Activated naive CD4-positive, alpha-beta T cell treated with anti-CD3 and anti-CD28 coated beads for 36 hours (primary cell): Measurements from ENCODE around the gene CST4. TPM values are rescaled to one million over a fixed set of nuclear protein-coding genes. Genes with fewer than 3 reads are reported as not detected.
A peak's percentile ranks its signal among the peaks of the same experiment; 100 is the strongest.

Experiments
- CTCF ChIA-PET: fragments of 350-600 bp; sonication (Branson Sonifier 250); formaldehyde crosslinking; loops from one replicate; lab custom pipeline; 2021; ENCODE audit warnings: antibody characterized with exemption; lab: Charles Lee
- DNase-seq: peaks from one replicate; pipeline ENCODE4 v3.0.0-alpha.2; 2020
- H3K27ac Mint-ChIP-seq: one replicate; pipeline ENCODE4 v1.8.0; 2021; ENCODE audit warnings: mild to moderate bottlenecking, mixed read lengths
- H3K27me3 Mint-ChIP-seq: one replicate; pipeline ENCODE4 v1.8.0; 2021; ENCODE audit warnings: low read depth, mixed read lengths
- H3K36me3 Mint-ChIP-seq: one replicate; pipeline ENCODE4 v1.8.0; 2021; ENCODE audit warnings: low read depth, mixed read lengths
- H3K4me1 Mint-ChIP-seq: one replicate; pipeline ENCODE4 v1.8.0; 2021; ENCODE audit warnings: low read depth, mixed read lengths
- H3K4me3 Mint-ChIP-seq: one replicate; pipeline ENCODE4 v1.8.0; 2021; ENCODE audit warnings: mild to moderate bottlenecking, moderate library complexity, mixed read lengths
- H3K9me3 Mint-ChIP-seq: one replicate; pipeline ENCODE4 v1.8.0; 2021; ENCODE audit warnings: mixed read lengths
- intact Hi-C: fragments of 100-400 bp; cut with micrococcal nuclease; formaldehyde crosslinking; loops from one replicate; pipeline ENCODE4 v1.15.1; 2023
- total RNA-seq, 2 experiments: library from RNA; stranded (reverse); gene quantifications; one replicate each; pipeline ENCODE4 v1.2.3, GENCODE V29; 2021

CST4 gene
- total RNA-seq, 2 experiments from 2014 or later, result not detected

DNA sequence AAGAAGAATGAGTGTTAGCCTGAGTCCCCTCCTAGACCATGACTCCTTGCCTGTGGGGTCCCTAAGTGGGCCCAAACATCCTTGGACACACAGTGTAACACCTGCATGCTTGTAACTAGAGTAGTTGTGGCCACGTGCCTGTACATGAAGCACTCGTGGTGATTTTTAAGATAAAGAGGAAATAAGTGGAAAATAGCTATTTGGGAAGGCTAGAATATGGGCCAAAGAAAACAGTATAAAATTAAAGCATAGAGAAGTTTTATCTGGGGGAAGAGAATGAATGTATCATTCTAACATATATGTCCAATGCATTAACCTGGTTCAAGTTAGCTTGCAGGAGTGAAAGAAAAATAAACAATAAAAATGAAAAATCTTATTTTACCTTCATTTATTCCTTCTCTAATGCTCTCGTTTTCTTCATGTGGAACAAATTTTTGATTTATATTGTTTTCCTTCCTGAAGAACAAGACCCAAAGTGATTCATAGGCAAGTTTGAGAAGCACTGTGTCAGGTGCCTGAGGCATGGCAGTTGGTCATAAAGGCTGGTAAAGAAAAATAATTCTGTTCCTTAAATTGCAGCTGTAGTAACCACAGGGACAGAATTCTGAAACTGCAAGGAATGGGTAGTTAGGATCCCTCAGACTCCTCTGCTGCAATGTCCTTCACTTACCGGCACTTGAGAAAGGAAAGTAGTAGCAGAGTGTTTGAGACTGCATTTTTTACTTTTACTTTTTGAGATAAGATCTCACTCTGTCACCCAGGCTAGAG is 42.5 kb downstream of the CST4 start:
- Mint-ChIP-seq H3K4me1 (no peaks in the 10 kb centered on the region), H3K4me3 (no peak overlapping the region), H3K9me3 (no peaks in the 10 kb centered on the region), H3K27ac (no peak overlapping the region), H3K36me3 (no peaks in the 10 kb centered on the region), H3K27me3 (peaks cover 3% of the 10 kb centered on the region)
- CTCF ChIA-PET, result no interaction called here
- no peak for DNase-seq
- intact Hi-C loops, result no loop called here

DNA sequence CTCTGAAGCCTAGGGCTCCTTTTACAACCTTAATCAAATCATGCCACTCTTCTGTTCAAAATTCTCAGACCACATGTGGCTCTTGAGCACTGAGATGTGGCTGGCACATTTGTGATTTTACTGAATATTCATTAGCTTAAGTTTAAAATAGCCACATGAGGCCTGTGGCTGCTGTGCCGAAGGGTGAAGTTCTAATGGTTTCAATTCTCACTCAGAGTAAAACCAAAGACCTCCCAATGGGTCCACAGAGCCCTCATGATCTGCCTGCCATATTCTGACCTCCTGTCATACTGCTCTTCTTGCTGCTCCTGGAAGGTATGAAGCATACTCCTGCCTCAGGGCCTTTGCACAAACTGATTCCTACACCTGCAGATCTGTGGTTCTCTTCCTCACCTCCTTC is 43.3 kb downstream of the CST4 start:
- Mint-ChIP-seq H3K9me3 (no peaks in the 10 kb centered on the region), H3K36me3 (no peaks in the 10 kb centered on the region), H3K4me3 (no peak overlapping the region), H3K27me3 (peaks cover 3% of the 10 kb centered on the region), H3K27ac (no peak overlapping the region), H3K4me1 (no peaks in the 10 kb centered on the region)
- DNase-seq, result no peak
- CTCF ChIA-PET, result interaction anchor here (0.5 kb wide), 1 partner anchor 79 kb away, joined by 3 read pairs; no protein-coding TSS in a partner anchor
- intact Hi-C loops, result no loop called here

DNA sequence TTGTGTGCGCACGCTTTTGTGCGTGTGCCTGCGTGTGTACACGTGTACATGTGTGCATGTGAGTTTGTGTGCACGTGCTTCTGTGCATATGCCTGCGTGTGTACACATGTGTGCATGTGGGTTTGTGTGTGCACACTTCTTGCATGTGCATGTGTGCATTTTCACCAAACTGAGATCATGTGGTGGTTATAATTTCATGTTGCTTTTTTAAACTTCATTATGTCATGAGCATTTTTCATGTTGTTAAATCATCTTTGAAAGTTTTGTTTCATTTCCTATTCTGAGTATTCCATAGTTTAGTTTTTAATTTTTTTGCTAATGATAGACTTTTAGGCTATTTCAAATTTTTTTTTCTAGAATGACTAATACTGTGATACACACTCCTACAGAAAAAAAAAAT is 44.7 kb downstream of the CST4 start:
- intact Hi-C loops, result no loop called here
- Mint-ChIP-seq H3K36me3 (no peaks in the 10 kb centered on the region), H3K4me3 (no peak overlapping the region), H3K4me1 (no peaks in the 10 kb centered on the region), H3K27ac (no peak overlapping the region), H3K27me3 (peaks cover 9% of the 10 kb centered on the region), H3K9me3 (no peaks in the 10 kb centered on the region)
- CTCF ChIA-PET, result no interaction called here
- DNase-seq, result no peak

DNA sequence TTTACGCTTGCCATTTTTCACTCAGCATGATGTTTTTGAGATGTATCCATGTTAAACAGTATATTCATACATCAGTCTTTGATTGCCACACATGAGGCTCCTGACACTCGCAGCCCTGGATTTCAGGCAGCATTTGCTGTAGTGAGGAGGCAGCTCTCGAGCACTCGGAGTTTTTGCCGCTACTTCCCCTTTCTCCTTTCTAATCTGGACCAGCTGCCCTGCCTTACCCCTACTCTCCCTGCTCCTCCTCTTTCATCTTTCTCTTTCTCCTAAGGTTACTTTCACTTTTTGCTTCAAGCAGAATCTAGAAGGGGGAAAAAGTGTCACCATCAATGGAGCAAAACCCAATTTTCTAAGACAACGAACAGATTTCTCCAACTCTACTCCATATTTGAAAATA is 45.2 kb downstream of the CST4 start:
- no peaks in the 10 kb centered on the region for H3K9me3 Mint-ChIP-seq
- peaks cover 13% of the 10 kb centered on the region for H3K27me3 Mint-ChIP-seq
- H3K4me3 Mint-ChIP-seq, result no peak overlapping the region
- no peak overlapping the region for H3K27ac Mint-ChIP-seq
- CTCF ChIA-PET, result no interaction called here
- no peak for DNase-seq
- intact Hi-C loops, result no loop called here
- no peaks in the 10 kb centered on the region for H3K36me3 Mint-ChIP-seq
- H3K4me1 Mint-ChIP-seq, result no peaks in the 10 kb centered on the region

DNA sequence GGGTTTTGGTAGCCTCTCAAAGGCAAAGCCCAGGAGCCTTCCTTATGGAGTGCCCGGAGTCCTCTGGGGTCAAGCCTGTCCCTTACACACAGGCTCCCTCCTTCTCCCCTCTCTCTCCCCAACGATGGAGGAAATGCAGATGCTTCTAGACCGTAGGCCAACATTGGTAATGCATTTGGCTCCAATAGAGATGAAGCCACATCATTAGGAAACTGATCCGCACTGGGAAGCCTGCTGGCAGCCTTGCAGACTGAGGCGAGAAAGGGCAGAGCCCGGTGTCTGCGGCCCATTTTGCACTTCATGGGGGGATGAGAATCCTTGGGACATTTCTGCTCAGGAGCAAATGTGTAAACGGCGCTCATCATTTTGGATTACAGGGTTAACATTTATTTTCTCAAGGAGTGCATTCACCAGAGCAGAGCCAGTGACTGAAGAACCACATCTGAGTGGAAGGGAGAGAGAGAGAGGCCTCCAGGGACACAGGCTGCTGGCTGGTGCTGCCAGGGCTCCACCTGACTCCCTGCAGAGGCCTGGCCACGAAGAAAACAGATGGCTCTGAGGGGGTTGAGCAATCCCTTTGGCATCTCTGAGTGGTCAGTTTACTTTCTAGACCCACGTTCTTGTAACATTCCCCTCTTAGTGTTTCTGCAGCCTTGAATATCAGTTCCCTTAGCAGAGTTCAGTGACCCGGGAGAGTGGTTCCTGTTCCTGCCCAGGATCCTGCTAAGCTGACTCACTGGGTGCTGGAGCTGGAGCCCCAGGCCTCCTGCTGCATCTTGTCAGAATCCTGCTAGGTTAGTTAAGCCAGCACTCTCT is 46.7 kb downstream of the CST4 start:
- no peak for DNase-seq
- CTCF ChIA-PET, result no interaction called here
- peaks cover 15% of the 10 kb centered on the region for H3K27me3 Mint-ChIP-seq
- no peak overlapping the region for H3K27ac Mint-ChIP-seq
- H3K9me3 Mint-ChIP-seq, result no peaks in the 10 kb centered on the region
- intact Hi-C loops, result no loop called here
- no peaks in the 10 kb centered on the region for H3K36me3 Mint-ChIP-seq
- no peak overlapping the region for H3K4me3 Mint-ChIP-seq
- peaks cover 2% of the 10 kb centered on the region for H3K4me1 Mint-ChIP-seq

DNA sequence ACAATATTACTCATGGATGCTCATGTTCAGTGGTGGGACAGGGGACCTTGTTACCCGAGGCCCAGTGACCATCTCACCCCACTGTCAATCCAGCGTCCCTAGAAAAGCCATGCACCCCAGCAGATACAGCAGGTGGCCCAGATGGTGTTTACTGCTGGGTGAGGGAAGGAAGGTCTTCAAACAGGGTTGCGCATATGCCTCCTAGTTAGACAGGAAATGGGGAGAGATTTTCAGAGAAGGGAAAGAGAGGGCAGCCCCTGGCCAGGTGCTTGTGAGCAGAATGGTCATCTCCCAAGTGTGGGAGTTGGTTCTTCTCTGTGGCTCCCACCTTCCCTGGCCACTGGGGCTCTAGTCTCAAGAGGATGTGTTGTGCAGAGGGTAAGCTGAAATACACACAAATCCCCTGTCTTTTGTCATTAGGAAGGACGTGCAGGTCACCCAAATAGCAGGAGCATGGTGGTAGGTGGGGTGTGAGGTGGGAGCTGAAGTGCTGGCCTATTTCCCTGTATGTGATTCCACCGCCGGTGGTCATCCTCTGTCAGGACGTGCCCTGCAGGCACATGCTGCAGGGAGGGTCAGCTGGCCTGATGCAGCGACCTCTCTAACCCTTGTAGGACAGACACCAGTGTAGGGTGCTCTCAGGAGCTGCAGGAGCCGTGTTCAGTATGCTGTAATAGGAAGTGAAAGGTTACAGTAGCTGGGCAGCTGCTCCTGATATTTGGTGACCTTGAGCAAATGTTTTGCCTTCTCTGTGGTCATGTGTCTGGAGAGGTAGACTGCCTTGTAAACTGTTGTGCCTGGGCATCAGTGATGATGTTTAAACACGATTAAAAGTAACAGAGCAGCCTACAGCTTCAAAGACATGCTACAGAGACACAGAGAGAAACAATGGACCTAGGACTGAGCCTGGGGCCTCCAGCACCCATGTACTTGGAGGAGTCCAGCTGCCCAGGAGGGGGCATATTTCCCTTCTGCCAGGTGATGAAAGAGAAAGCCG is 47.9 kb downstream of the CST4 start:
- Mint-ChIP-seq H3K4me3 (no peak overlapping the region), H3K27me3 (peaks cover 27% of the 10 kb centered on the region), H3K4me1 (peaks cover 6% of the 10 kb centered on the region), H3K27ac (no peak overlapping the region), H3K9me3 (no peaks in the 10 kb centered on the region), H3K36me3 (no peaks in the 10 kb centered on the region)
- CTCF ChIA-PET, result no interaction called here
- DNase-seq, result no peak
- intact Hi-C loops, result no loop called here

DNA sequence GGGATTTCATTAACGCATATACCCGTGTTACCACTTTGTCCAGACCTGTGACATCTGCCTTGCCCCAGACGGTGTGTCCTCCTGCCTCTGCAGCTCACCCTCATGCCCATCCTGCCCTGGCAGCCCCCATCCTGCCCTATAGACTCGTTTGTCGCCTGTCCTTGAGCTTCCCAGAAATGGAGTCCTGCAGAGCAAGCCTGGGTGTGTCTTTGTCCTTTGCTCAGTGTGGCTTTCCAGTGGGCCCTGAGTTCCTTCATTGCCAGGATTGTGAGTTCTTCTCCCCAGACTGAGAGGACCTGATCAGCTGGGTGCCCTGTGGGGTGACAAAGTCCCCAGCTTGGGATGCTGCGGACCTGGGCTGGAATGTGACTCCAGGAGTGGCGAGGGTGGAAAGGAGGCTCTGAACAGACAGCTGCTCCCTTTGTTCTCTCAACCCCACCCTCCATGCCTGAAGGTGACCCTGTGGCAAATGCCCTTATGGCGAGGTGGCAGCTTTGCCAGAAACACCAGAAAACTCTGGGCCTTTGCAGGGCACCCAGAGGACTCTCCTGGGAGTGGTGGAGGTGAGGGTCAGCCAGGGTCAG is 48.7 kb downstream of the CST4 start:
- H3K27me3 Mint-ChIP-seq, result peaks cover 25% of the 10 kb centered on the region
- H3K4me3 Mint-ChIP-seq, result no peak overlapping the region
- peaks cover 6% of the 10 kb centered on the region for H3K4me1 Mint-ChIP-seq
- CTCF ChIA-PET, result no interaction called here
- DNase-seq, result no peak
- no peak overlapping the region for H3K27ac Mint-ChIP-seq
- H3K9me3 Mint-ChIP-seq, result no peaks in the 10 kb centered on the region
- no peaks in the 10 kb centered on the region for H3K36me3 Mint-ChIP-seq
- intact Hi-C loops, result no loop called here

DNA sequence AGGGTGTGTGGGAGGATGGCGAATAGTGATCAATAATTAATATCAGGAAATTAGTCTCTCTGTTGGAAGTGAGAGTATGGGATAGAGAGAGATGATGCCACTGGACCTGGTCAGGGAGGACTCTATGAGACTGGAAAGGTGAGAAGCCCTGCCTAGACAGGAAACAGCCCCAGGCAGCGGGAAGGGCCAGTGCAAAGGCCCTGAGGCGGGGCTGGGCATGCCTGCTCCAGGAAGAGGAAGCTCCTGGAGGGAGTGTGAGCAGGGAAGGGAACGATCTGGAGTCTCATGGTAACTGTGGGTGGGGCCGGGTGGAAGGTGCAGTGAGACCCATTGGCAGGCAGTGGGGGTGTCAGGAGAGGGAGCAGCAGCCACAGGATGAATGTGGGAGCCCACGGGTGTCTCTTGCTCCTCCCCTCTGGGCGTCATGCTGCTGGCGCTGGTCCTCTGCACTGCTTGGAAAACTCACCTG is 49.3 kb downstream of the CST4 start:
- intact Hi-C loops, result no loop called here
- H3K4me1 Mint-ChIP-seq, result peaks cover 6% of the 10 kb centered on the region
- H3K36me3 Mint-ChIP-seq, result no peaks in the 10 kb centered on the region
- no peak for DNase-seq
- H3K9me3 Mint-ChIP-seq, result no peaks in the 10 kb centered on the region
- no peak overlapping the region for H3K4me3 Mint-ChIP-seq
- CTCF ChIA-PET, result no interaction called here
- peaks cover 25% of the 10 kb centered on the region for H3K27me3 Mint-ChIP-seq
- H3K27ac Mint-ChIP-seq, result no peak overlapping the region

DNA sequence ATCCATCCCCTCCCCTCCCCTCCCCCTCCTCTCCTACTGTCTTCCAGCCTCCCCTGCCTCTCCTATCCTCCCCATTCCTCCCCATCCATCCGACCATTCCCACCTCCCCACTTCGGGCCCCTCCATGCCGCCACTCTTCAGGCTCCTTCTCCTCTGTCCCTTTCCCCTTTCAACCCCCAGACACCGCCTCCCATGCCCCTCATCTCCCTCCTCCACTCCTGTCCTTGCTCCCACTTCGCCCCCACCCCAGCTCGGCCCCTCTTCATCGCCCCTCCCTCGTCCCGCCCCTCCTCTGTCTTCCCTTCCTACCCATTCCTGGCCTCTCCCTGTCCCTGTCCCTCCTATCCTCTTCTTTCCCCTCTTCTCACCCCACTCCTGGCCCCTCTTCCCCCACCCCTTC is 50.5 kb downstream of the CST4 start:
- no peaks in the 10 kb centered on the region for H3K9me3 Mint-ChIP-seq
- intact Hi-C loops, result no loop called here
- no peak for DNase-seq
- peaks cover 25% of the 10 kb centered on the region for H3K27me3 Mint-ChIP-seq
- no peaks in the 10 kb centered on the region for H3K36me3 Mint-ChIP-seq
- no peak overlapping the region for H3K27ac Mint-ChIP-seq
- H3K4me1 Mint-ChIP-seq, result peaks cover 6% of the 10 kb centered on the region
- no peak overlapping the region for H3K4me3 Mint-ChIP-seq
- CTCF ChIA-PET, result no interaction called here

DNA sequence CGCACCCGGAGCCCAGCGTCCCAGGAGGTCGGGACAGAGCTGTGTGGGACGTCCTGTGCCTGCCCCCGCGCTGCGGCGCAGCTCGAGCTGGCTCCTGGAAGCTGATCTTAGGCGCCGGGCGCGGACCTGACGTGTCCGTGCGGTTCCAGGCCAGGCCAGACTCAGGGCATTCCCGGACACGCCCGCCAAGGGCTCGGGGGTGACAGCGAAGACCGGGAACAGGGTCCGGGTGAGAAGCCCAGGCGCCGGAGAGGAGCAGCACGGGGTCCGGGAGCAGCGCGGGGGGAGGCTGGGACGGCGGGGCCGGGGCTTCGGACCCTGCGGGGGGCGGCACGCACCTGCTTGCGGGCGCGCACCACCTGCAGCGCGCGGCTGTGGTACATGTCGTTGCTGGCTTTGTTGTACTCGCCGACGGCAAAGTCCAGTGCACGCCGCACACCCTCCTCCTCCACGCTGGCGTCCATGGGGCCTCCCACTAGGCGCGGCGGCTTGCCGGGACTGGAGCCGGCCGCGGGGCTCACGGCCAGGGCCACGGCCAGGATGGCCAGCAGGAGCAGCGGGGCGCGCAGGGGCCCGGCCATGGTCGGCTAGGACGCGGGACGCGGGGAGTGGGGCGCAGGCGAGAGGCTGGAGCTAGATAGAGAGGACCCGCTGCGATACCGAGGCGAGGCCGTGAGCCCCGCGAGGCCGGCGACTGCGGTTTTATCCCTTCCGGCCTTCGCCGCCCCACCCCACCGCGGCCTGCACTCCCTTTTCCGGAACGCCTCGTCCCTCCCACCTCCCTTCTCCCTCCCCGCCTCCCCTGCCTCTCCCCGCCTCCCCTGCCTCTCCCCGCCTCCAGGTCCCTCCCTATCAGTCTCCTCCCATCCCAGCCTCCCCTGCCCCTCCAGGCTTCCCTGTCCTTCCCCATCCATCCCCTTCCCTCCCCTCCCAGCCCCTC is 51.3 kb downstream of the CST4 start, which contains the start of gene CST3:
Gene CST3 (minus strand): TSS at position 674 of the 940 bp plus-strand sequence. CDS start 93 bp downstream, at position 581.
- no peak within 1 kb of the TSS for H3K27ac Mint-ChIP-seq
- peak; percentile 10 for DNase-seq
- peaks cover 25% of the 10 kb centered on the region for H3K27me3 Mint-ChIP-seq
- CTCF ChIA-PET, result interaction anchor here (0.5 kb wide), 1 partner anchor 57 kb away, joined by 3 read pairs; no protein-coding TSS in a partner anchor
- no peaks in the 10 kb centered on the region for H3K9me3 Mint-ChIP-seq
- intact Hi-C loops, result no loop called here
- H3K4me3 Mint-ChIP-seq, result no peak within 1 kb of the TSS
- no peaks in the 10 kb centered on the region for H3K36me3 Mint-ChIP-seq
- peaks cover 6% of the 10 kb centered on the region for H3K4me1 Mint-ChIP-seq

DNA sequence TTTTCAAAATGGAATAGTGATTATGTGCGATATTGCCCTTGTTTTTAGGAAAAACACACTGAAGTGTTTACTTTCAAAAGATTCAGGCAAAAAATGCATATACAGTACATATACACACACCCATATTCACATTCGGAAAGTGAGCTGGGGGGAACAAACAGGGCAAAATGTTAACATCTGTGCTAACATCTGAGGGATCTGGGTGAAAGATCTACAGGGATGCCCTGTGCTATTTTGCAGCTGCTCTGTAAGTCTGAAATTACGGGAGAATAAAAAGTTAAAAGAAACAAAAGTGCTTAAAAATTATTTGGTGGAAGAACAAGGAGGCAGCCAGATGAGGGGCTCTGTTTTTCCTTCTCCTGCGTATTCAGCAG is 51.9 kb downstream of the CST4 start:
- no peak for DNase-seq
- H3K27me3 Mint-ChIP-seq, result peaks cover 25% of the 10 kb centered on the region
- H3K4me1 Mint-ChIP-seq, result peaks cover 6% of the 10 kb centered on the region
- no peaks in the 10 kb centered on the region for H3K36me3 Mint-ChIP-seq
- intact Hi-C loops, result no loop called here
- H3K27ac Mint-ChIP-seq, result no peak overlapping the region
- H3K9me3 Mint-ChIP-seq, result no peaks in the 10 kb centered on the region
- H3K4me3 Mint-ChIP-seq, result no peak overlapping the region
- CTCF ChIA-PET, result interaction anchor here (0.5 kb wide), 1 partner anchor 57 kb away, joined by 3 read pairs; no protein-coding TSS in a partner anchor
